Right forelimb (tissue), 1 donor: ENCODE measurements around the gene FOSB.
"Not testable (repeated sequence)": the region's sequence is repeated elsewhere in the genome, so short reads cannot be mapped to it uniquely, and the experiment has no call there.

Experiments
- DNase-seq: peaks from one replicate; pipeline ENCODE4 v3.0.0-alpha.2; 2018

Gene FOSB

DNA sequence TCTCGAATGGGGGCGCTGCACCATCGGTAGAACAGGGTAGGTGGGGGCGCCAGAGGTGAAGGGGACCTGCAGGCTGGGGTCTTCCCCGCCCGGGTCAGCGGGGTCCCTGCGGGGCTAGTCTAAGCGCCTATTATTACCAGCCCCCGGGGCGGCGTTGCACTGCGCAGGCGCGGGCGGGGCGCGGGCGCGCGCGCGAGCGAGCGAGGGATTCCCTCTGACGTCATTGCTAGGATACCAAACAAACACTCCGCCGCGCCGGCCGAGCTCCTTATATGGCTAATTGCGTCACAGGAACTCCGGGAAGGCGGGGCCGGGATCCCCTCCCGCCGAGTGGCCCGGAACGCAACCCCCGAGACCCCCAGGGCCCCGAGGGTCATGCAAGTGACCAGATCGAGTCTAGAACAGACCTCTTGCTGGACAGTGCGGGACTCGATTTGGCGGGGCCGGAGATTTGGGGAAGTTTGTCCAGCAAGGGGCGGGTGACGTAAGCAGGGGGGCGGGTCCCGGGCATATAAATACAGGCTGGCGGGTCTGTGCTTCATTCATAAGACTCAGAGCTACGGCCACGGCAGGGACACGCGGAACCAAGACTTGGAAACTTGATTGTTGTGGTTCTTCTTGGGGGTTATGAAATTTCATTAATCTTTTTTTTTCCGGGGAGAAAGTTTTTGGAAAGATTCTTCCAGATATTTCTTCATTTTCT is at the start of gene FOSB:
TSS of gene FOSB (plus strand) at position 541 of the 703 bp plus-strand sequence. CDS start 591 bp downstream, outside the sequence.
- DNase-seq = peak; percentile 97

DNA sequence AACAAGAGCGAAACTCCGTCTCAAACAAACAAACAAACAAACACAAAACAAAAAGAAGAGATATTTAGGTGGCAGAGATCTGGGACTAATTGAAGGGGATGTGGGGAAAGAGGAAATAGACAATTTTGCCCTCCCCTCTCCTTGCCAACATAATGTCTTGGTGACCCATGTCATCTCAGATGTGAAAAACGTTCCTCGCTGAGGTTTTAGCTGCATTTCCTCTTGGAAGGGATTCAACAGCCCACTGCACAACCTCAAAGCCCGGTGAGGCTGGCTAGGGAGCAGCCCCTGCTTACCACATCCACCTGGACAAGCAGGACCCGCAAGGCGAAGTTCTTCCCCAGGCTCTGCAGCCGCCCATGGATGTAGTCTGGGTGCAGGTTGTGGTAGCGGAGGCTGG is 49.0 kb upstream of the FOSB start:
- no peak for DNase-seq

DNA sequence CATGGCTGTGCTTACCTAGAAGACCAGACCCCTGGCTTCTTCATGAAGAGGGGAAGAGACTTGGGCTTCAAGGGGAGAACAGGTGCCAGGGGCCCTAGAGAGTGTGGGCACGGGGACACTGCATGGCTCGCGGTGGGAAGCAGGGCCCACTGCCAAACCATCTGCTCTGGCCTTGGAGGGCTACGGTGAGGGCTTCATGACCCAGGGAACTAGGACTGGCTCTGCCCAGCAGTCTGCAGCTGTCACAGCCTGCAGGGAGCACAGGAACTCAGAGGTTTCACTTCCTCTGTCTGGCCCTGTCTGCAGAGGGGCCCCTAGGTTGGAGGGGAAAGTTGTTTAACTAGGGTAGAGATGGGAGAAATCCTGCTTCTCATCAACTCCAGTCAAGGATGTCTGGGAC is 48.4 kb upstream of the FOSB start:
- no peak for DNase-seq

DNA sequence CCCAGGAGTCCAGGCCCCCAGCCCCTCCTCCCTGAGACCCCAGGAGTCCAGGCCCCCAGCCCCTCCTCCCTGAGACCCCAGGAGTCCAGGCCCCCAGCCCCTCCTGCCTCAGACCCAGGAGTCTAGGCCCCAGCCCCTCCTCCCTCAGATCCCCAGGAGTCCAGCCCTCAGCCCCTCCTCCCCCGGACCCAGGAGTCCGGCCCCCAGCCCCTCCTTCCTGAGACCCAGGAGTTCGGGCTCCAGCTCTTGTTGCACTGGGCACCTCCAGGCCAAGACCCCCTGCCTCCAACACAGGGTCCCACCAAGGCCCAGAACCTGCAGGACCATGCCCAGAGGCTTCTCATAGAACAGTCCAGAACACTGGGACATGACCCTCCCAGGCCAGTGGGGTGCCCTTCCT is 47.9 kb upstream of the FOSB start:
- DNase-seq = no peak

DNA sequence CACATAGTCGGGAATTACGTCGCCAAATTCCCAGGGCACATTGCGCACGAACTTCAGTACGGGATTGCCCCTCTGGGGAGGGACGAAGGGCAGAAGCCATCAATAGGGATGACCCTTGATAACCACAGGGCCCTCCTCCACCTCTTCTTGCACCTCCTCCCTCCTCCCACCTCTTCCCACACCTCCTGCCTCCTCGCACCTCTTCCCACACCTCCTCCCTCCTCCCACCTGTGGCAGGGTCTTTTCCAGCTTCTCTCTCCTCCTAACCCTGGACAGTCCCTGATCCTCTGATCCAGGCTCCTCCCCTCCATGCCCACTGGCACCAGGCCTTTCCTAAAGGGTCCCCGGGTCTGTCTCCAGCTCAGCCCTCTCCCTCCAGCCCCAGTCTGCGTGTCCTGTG is 47.4 kb upstream of the FOSB start:
- DNase-seq = no peak

DNA sequence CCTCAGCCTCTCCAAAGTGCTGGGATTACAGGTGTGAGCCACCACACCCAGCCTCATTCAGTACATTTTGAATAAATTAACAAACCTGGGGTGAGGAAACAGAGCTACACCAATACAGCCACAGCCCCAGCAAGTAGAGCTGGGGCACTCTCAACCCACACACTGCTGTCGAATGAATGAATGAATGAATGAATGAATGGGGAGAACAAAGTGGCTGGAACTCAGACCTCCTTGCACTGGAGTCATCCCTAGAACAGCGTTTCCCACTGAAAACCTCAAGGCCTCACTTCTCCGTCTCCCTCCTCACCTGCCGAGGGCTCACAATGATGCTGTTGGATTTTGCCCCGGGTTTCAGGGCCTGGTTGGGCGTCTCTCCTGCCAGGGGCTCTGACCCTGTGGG is 46.9 kb upstream of the FOSB start:
- DNase-seq = no peak

DNA sequence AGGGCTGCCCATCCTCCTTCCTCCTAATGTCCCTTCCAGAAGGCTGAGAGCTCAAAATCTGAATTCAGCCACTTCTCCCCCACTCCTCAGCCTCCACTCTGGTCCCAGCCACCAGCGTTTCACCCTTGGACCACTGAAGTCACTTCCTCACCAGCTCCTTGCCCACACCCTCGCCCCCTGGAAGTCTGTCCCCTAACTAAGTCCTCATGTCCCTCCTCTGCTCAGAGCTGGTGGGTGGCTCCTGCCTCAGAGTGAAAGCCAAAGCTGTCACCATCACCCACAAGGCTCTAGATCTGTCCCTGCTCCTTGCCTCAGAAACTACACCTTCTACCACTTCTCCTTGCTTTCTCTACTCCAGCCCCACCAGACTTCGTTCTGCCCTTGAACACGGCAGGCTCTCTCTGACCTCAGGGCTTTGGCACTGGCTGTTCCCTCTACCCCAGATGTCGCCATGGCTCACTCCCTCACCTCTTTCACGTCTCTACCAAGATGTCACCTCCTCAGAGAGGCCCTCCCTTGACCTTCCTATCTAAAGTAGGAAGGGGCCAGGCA is 45.8 kb upstream of the FOSB start:
- no peak for DNase-seq

DNA sequence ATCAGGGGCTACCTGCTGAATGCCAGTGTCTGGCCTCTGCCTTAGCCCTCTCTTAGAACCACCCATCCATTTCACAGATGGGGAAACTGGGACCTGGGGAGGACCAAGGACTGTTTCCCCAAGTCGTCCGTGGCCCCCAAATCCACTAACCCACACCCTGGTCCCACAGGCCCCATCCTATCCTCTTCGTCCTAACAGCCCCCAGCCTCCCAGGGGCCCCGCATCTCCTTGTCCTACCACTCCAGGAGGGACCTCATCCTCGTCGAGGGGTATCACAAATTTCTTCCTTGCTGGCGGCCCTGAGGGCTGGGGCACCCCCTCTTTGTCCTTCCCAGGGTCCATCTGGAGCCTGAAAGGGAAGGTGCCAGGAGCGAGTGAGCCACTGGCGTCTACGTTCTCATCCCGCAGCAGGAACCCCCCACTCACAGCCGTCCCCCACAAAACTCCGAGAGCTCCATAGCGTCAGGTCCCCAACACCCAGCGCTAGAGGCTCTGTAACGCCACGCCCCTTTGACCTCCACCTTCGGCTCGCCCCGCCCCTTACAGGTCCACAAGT is 44.7 kb upstream of the FOSB start:
- DNase-seq = no peak

DNA sequence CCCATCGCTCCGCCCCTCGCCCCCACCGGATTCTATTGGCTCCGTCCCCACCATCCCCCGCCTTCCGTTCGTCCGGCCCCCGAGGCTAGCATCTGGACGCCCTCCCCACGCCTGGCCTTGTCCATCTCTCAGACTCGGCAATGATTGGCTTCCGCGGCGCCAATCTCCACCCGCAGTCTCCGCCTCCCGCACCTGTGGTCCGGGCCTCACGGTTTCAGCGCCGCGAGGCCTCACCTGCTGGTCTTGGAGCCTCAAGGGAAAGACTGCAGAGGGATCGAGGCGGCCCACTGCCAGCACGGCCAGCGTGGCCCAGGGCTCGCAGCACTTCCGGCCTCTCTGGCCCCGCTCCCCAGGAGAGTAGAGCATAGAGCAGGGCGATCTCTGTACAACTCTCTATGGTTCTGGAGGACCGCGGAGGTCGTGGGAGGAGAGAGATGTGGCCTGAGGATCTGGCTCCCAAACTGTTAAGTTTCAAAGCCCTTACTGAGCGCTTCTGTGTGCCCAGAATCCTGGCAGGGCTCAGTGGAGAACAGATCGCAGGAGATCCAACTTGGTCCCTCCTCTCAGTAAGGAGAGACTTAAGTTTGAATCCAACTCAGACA is 44.1 kb upstream of the FOSB start, which contains the start of gene ERCC1:
TSS of gene ERCC1 (minus strand) at position 329 of the 602 bp plus-strand sequence. CDS start 543 bp downstream, outside the sequence.
- DNase-seq = peak; percentile 91

DNA sequence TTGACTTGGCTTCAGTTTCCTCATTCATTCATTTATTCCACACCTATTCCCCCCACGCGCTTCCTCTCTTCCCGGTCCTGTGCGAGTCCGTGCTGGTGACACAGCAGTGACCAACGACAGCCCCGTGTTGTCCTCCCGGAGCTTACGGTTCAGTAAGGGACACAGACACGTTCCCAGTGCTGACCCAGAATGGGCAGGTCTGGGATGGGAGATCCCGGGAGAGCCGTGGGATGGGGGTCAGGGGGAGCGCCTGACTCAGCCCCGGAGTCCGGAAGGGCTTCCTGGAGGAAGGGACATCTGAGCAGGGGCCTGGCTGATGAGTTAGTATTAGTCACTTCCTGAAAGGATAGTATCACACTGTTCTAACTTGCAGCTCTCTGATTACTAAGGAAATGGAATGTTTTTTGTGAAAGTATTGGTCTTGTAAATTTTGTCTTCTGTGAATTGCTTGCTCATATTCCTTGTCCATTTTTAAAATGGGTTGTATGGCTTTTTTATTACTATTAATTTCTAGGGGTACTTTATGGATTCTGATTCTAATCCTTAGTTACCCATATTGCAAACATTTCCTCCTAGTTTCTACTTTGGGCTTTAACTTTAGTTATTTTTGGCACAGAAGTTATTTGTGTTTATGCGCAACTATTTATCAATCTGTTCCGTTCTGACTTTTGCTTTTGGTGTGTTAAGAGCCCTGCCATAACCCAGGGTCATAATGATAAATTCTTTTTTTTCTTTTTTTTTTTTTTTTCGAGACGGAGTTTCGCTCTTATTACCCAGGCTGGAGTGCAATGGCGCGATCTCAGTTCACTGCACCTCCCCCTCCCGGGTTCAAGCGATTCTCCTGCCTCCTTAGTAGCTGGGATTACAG is 43.4 kb upstream of the FOSB start:
- DNase-seq = peak; percentile 64

DNA sequence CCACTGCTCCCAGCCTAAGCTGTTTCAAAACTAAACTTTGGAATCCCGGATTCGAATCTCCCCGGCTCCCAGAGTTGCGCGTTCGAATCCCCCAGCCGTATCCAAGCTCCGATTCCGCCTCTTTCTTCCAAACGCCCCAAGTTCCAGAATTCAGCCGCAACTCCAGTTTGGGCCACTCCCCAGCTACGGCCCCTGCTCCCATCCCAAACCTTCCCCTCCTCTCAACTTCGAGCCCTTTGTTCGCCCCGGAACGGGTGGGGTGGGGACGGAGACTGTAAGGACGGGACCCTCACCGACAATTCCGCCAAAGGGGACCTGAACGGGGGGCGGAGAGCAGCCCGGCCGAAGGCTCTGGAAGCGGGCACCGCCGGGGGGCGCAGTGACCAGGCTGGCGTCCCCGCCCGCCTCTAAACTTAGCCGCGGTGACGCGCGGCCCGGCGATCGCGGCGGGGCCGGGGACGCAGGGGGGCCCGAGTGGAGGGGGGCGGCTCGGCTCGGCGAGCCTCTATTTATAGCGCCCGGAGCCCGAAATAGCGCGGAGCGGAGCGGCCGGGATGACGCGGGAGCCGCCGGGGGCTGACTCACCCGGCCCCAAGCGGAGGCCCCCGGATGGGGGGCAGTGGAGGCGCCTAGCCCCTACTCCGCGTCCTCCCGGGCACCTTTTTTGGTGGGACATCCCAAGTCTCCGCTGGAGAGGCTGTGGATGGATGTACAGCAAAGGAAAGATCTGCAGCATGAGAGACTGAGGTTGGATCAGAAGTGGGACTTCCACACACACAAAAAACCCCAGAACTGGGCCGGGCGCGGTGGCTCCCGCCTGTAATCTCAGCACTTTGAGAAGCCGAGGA is 39.2 kb upstream of the FOSB start:
- DNase-seq = peak; percentile 80

DNA sequence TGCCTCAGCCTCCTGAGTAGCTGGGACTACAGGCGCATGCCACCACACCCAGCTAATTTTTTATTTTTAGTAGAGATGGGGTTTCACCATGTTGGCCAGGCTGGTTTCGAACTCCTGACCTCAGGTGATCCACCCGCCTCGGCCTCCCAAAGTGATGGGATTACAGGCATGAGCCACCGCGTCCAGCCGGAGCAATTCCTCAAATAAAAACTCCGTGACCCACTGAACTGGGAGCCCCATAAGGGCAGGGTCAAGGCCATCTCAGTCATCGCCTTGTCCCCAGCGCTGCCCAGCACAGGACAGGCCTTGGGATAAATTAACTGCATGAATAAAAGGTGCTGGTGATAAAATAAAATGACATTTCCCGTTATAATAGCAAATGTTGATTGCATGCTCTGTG is 37.9 kb upstream of the FOSB start:
- not testable (repeated sequence) for DNase-seq

DNA sequence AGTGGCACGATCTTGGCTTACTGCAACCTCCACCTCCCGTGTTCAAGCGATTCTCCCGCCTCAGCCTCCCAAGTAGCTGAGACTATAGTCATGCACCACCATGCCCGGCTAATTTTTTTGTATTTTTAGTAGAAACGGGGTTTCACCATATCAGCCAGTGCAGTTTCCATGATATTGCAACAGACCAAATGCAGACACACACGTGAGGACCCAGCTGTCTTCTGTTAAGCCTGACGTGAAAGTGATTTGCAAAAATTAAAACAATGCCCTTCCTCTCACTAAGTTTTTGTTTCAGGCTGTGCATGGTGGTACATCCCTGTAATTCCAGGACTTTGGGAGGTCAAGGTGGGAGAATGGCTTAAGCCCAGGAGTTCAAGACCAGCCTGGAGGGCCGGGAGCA is 36.8 kb upstream of the FOSB start:
- not testable (repeated sequence) for DNase-seq

DNA sequence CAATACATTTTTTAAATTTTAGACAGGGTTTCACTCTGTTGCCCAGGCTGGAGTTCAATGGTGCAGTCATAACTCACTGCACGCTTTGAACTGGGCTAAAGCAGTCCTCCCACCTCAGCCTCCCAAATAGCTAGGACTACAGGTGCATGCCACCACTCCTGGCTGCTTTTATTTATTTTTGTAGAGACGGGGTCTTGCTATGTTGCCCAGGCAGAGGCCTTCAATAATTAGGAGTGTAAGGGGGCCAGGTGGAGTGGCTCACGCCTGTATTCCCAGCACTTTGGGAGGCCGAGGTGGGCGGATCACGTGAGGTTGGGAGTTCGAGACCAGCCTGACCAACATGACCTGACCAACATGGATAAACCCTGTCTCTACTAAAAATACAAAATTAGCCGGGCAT is 35.3 kb upstream of the FOSB start:
- DNase-seq = not testable (repeated sequence)

DNA sequence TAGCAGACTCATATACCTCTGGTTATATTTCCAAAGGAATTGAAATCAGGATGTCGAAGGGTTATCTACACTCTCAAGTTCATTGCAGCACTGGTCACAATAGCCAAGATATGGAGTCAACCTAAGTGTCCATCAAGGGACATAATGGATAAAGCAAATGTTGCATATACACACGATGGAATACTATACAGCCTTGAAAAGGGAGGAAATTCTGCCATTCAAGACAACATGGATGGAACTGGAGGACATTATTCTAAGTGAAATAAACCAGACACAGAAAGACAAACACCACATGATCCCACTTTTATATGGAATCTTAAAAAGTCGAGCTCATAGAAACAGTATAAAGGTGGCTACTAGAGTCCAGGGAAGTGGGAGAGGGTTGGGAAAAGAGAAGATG is 30.5 kb upstream of the FOSB start:
- DNase-seq = no peak

DNA sequence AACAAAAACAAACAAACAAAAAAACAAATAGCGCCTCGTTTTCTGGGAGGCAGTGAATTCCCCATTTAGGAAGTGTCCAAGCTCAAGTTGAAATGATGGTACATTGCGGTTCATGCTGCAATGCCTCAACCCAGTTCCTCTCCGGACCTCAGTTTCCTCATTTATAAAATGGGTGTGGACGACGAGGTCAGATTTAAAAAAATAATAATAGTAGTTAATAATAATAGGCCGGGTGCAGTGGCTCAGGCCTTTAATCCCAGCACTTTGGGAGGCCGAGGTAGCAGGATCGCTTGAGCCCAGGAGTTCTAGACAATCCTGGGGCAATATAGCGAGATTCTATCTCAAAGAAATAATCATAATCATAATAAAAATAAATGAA is 28.6 kb upstream of the FOSB start:
- DNase-seq = no peak

DNA sequence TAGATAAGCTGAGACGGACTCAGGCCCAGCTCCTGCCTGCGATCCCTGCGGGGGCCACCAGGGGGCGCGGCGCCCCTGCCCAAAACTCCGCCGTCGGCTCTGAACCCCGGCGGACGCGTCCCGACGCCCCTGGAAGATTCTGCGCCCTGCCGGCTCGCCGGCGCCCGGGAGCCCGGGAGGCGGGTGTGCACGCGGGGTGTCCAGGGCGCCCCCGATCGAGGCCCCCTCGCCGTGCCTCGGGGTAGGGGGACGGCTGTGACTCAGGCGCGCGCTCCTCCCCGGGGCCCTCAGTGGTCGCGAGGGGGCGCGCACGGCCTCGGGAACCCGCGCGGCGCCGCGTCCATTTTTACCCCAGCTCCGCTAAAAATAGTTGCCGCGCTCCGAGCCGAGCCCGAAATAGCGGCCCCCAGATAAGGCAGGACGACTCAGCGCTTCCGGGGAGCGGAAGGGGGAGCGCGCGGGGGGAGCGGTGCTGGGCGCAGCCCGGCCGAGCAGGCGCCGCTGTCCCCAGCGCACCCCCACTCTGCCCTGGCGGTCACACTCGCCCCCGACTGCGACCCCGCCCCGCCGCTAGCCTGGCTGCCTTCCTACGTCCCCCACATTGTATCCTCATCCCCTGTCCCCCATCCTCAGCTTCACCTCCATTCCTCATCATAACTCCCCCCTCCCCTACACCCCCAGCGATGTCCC is 28.1 kb upstream of the FOSB start:
- DNase-seq = peak; percentile 92

DNA sequence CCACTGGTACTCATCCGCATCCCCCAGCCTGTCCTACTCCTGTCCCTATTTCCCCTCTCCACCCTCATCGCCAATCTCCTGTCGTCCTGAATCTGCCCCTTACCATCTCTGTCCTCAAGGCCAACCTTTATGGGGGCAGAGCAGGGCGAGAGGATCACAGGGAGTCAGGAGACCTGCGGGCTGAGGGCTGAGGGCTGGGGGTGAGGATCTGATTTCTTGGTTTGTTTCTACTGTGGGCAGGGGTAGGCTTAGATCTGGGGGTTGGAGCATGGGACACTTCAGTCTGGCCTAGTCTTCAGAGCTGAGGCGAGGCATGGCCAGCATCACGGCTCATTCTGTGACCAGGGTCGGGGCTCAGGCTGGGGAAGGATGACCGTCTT is 27.5 kb upstream of the FOSB start:
- DNase-seq = no peak

DNA sequence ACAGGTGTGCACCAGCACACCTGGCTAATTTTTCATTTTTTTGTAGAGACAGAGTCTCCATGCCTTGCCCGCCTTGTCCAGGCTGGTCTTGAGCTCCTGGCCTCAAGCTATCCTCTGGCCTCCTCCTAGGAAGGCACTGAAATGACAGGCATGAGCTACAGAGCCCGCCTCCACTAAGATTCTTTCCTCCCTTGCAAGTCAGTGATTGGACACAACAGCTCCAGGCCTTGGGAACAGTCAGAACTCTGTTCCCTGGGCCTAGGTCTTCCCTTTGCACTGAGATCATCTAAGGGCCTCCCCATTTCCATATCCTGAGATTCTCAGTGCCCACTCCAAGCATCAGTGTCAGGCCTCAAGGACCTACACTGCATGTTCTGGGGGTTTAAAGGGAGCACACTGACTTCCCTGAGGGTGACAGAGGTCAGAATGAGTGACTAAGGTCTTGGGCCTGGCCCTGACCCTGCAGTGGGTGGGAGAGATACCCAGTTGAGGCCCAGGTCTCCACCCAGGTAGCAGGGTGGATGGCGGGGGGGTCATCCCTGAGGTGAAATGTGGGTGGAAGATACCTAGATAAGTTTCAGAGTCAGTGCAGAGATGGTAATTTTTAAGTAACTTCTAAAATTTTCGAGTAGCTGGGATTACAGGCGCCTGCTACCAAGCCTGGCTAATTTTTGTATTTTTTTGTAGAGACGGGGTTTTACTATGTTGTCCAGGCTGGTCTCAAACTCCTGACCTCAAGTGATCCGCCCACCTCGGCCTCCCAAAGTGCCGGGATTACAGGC is 26.7 kb upstream of the FOSB start:
- no peak for DNase-seq

DNA sequence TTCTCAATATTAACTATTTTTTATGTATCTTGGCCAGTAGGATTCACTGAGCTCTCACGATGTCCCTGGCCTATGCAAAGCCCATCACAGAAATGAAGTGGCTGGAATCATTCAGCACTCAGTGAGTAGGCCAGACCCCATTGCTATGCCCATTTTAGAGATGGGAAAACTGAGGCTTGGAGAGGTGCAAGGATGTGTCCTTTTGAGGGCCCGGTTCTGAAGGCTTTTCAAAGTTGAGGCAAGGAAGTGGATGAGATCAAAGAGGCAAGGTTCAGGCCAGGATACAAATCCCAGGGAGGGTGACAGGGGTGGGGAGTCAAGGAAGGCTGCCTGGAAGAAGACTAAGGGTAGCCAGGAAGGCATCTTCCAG is 25.4 kb upstream of the FOSB start:
- no peak for DNase-seq
